A673 (cell line): ENCODE measurements around the gene MLPH. TPM values are rescaled to one million over a fixed set of nuclear protein-coding genes. Genes with fewer than 3 reads are reported as not detected.
A peak's percentile ranks its signal among the peaks of the same experiment; 100 is the strongest.

Experiments used
- BruUV-seq: library from RNA; stranded (reverse); fragments of 400-500 nt; replicated peaks from 2 replicates; lab custom pipeline; 2021; lab: Mats Ljungman, UMichigan
- CTCF ChIA-PET: fragments of 300-600 bp; sonication (Branson Sonifier 250); formaldehyde crosslinking; loops from one replicate; lab custom pipeline; 2022; ENCODE audit warnings: antibody characterized with exemption; lab: Charles Lee
- POLR2A ChIA-PET: fragments of 300-600 bp; sonication (Branson Sonifier 250); formaldehyde crosslinking; loops from one replicate; lab custom pipeline; 2022; ENCODE audit warnings: antibody characterized with exemption; ENCODE audit not compliant: low non-redundant PET; lab: Charles Lee
- DNase-seq: peaks from one replicate; pipeline ENCODE4 v3.0.0-alpha.2; 2015; ENCODE audit warnings: low spot score
- H3K27ac ChIP-seq: fragments of 200-600 bp; sonication (generic); 2 replicates; pipeline ENCODE4 v1.5.1; 2016; ENCODE audit warnings: mixed run types, low read depth, mild to moderate bottlenecking, mixed read lengths, antibody characterized with exemption, low read length; ENCODE audit not compliant: poor library complexity, severe bottlenecking
- H3K27me3 ChIP-seq: fragments of 200-600 bp; sonication (generic); replicated peaks from 2 replicates; pipeline ENCODE4 v1.6.1; 2017; ENCODE audit warnings: mixed run types, low read depth, mild to moderate bottlenecking, mixed read lengths, antibody characterized with exemption, low read length; ENCODE audit not compliant: insufficient read depth, poor library complexity
- H3K36me3 ChIP-seq: fragments of 200-600 bp; sonication (generic); 2 replicates; pipeline ENCODE4 v1.6.1; 2016; ENCODE audit warnings: mixed run types, mild to moderate bottlenecking, mixed read lengths, antibody characterized with exemption, low read length; ENCODE audit not compliant: insufficient read depth, poor library complexity, severe bottlenecking
- H3K4me1 ChIP-seq: fragments of 200-600 bp; sonication (generic); 2 replicates; pipeline ENCODE4 v1.6.1; 2017; ENCODE audit warnings: mixed run types, mild to moderate bottlenecking, mixed read lengths, antibody characterized with exemption, low read length; ENCODE audit not compliant: insufficient read depth, poor library complexity, severe bottlenecking
- H3K4me3 ChIP-seq: fragments of 200-600 bp; sonication (generic); 2 replicates; pipeline ENCODE4 v1.5.1; 2016; ENCODE audit warnings: low read depth, mixed run types, mild to moderate bottlenecking, mixed read lengths, low read length; ENCODE audit not compliant: poor library complexity, severe bottlenecking
- H3K9me3 ChIP-seq: fragments of 200-600 bp; sonication (generic); 2 replicates; pipeline ENCODE4 v1.6.1; 2016; ENCODE audit warnings: mixed run types, low read depth, mild to moderate bottlenecking, mixed read lengths, antibody characterized with exemption, low read length; ENCODE audit not compliant: poor library complexity, severe bottlenecking
- EZH2 ChIP-seq: fragments of 200-600 bp; sonication (generic); IDR thresholded peaks from 2 replicates; pipeline ENCODE4 v1.6.1; 2017; ENCODE audit warnings: borderline replicate concordance, low read depth, mild to moderate bottlenecking, mixed read lengths, antibody characterized with exemption, low read length; ENCODE audit not compliant: poor library complexity, severe bottlenecking
- intact Hi-C: fragments of 100-400 bp; cut with micrococcal nuclease; formaldehyde crosslinking; loops from one replicate; pipeline ENCODE4 v1.10.0; 2022; ENCODE audit not compliant: unreplicated experiment
- total RNA-seq: library from RNA; stranded (reverse); gene quantifications from 2 replicates; pipeline ENCODE4 v1.2.3, GENCODE V29; 2021
- TF ChIP-seq, protein P1 (sequence below): fragments of 300-800, 200-600 bp; sonication (generic); conservative IDR thresholded peaks from 2 replicates; pipeline ENCODE4 v1.5.1; 2017; ENCODE audit warnings: low read depth, mild to moderate bottlenecking, antibody characterized with exemption, low read length, moderate library complexity, mixed read lengths

MLPH gene
- total RNA-seq, 1 experiment from 2014 or later: not detected

DNA sequence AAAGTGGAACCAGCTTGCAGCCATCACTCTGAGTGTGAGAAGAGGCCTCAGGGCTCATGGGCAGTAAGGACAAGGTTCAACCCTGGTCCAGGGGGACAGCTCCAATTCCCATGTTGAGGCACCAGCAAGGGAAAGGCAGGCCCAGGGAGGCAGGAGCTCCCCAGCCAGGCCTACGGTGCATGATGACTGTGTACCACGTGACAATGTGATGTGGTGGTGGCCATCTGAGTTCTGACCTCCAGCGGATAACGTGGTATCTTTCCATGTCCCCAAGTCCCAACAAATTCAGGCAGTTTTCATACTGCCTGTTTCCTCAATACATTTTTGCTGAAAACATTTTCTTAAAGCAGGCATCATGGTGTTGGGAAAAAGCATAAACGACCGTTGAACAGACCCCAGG lies 36.9 kb upstream of the MLPH start:
- peaks cover 8% of the 10 kb centered on the region for H3K4me1 ChIP-seq
- H3K27me3 ChIP-seq: no peaks in the 10 kb centered on the region
- ChIA-PET POLR2A (no interaction called here), CTCF (no interaction called here)
- H3K36me3 ChIP-seq: no peaks in the 10 kb centered on the region
- BruUV-seq: no TSS peak
- TF ChIP-seq EZH2: no peak
- TF ChIP-seq, protein P1, sequence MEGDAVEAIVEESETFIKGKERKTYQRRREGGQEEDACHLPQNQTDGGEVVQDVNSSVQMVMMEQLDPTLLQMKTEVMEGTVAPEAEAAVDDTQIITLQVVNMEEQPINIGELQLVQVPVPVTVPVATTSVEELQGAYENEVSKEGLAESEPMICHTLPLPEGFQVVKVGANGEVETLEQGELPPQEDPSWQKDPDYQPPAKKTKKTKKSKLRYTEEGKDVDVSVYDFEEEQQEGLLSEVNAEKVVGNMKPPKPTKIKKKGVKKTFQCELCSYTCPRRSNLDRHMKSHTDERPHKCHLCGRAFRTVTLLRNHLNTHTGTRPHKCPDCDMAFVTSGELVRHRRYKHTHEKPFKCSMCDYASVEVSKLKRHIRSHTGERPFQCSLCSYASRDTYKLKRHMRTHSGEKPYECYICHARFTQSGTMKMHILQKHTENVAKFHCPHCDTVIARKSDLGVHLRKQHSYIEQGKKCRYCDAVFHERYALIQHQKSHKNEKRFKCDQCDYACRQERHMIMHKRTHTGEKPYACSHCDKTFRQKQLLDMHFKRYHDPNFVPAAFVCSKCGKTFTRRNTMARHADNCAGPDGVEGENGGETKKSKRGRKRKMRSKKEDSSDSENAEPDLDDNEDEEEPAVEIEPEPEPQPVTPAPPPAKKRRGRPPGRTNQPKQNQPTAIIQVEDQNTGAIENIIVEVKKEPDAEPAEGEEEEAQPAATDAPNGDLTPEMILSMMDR: no peak
- H3K4me3 ChIP-seq: no peak overlapping the region
- intact Hi-C loops: no loop called here
- no peak for DNase-seq
- no peak overlapping the region for H3K27ac ChIP-seq
- H3K9me3 ChIP-seq: no peaks in the 10 kb centered on the region

DNA sequence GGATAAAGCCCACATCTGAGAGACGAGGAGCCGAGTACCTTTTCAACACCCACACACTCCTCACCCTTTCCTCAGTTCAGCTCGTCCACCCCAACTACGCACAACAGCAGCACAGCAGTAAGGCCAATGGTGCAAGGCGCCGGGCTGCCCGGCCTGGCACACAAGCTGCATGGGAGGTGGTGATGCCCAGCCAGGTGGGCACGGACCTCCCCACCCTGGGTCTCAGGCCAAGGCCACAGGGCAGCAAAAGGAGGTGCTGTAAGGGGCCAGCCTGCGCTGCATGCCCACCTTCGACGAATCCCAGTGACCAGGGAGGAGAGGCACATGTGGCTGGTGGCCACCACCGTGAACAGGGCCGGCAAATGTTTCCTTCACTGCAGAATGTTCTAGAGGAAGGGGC lies 36.5 kb upstream of the MLPH start:
- Histone ChIP-seq H3K27me3 (no peaks in the 10 kb centered on the region), H3K9me3 (no peaks in the 10 kb centered on the region), H3K4me3 (no peak overlapping the region), H3K4me1 (peaks cover 5% of the 10 kb centered on the region), H3K36me3 (no peaks in the 10 kb centered on the region), H3K27ac (no peak overlapping the region)
- intact Hi-C loops: no loop called here
- POLR2A ChIA-PET: interaction anchor here (0.7 kb wide), 1 partner anchor 1999 kb away, joined by 4 read pairs; no protein-coding TSS in a partner anchor
- DNase-seq: no peak
- CTCF ChIA-PET: interaction anchor here (0.6 kb wide), 1 partner anchor 62 kb away, joined by 6 read pairs; no protein-coding TSS in a partner anchor
- BruUV-seq: no TSS peak
- no peak for TF ChIP-seq EZH2
- TF ChIP-seq, protein P1: no peak

- Histone ChIP-seq H3K36me3 (no peaks in the 10 kb centered on the region), H3K4me3 (no peak overlapping the region), H3K27me3 (no peaks in the 10 kb centered on the region), H3K4me1 (peaks cover 5% of the 10 kb centered on the region), H3K9me3 (no peaks in the 10 kb centered on the region), H3K27ac (no peak overlapping the region)
- no TSS peak for BruUV-seq
- intact Hi-C loops: no loop called here
- no peak for TF ChIP-seq EZH2
- TF ChIP-seq, protein P1: 0 out of 2 replicates have a peak, but pooled peaks have one; percentile 23
- CTCF ChIA-PET: interaction anchor here (1.0 kb wide), 1 partner anchor 30 kb away, joined by 5 read pairs; no protein-coding TSS in a partner anchor
- DNase-seq: peak; percentile 56
- POLR2A ChIA-PET: interaction anchor here (0.6 kb wide), 1 partner anchor 343 kb away, joined by 3 read pairs; no protein-coding TSS in a partner anchor
Measured at GRCh38 chr2:237451643-237452469, 35.2 kb upstream of the MLPH start.
